DND-41 (cell line): Measurements from ENCODE around the gene ZXDB.
"Not testable (repeated sequence)": the region's sequence is repeated elsewhere in the genome, so short reads cannot be mapped to it uniquely, and the experiment has no call there.

Experiments
- ATAC-seq: fragments of 200-7000 bp; cut with Tn5 transposase; 3 replicates; pipeline ENCODE4 v1.9.1; 2021; ENCODE audit warnings: low read depth; ENCODE audit not compliant: insufficient read depth
- DNase-seq: peaks from one replicate; pipeline ENCODE4 v3.0.0-alpha.2; 2020
- H2AFZ ChIP-seq: 2 replicates; pipeline ENCODE4 v1.6.0; 2012; ENCODE audit warnings: low read depth, low read length
- H3K27ac ChIP-seq: 2 replicates; pipeline ENCODE4 v1.5.1; 2012; ENCODE audit warnings: low read length, inconsistent platforms
- H3K27me3 ChIP-seq: fragments of 200-600 bp; sonication (generic); 2 replicates; pipeline ENCODE4 v1.6.0; 2012; ENCODE audit warnings: low read length, mild to moderate bottlenecking, inconsistent platforms; ENCODE audit not compliant: insufficient read depth, poor library complexity
- H3K36me3 ChIP-seq: 2 replicates; pipeline ENCODE4 v1.5.1; 2012; ENCODE audit warnings: low read length, inconsistent platforms; ENCODE audit not compliant: insufficient read depth
- H3K4me1 ChIP-seq: 2 replicates; pipeline ENCODE4 v1.5.1; 2012; ENCODE audit warnings: mild to moderate bottlenecking, low read length; ENCODE audit not compliant: insufficient read depth
- H3K4me2 ChIP-seq: 2 replicates; pipeline ENCODE4 v1.6.0; 2012; ENCODE audit warnings: mild to moderate bottlenecking, moderate library complexity, low read length, inconsistent platforms; ENCODE audit not compliant: insufficient read depth
- H3K4me3 ChIP-seq, 2 experiments: fragments of 200-600 bp in 1 of 2; shearing (Covaris generic) in 1 of 2; 2 replicates each; pipeline ENCODE4 v1.5.1; 2012 to 2016; ENCODE audit warnings: inconsistent platforms in 2 of 2, low read length in 2 of 2, mild to moderate bottlenecking in 2 of 2, low read depth in 1 of 2, moderate library complexity in 1 of 2
- H3K79me2 ChIP-seq: 2 replicates; pipeline ENCODE4 v1.6.0; 2012; ENCODE audit warnings: low read length, inconsistent platforms; ENCODE audit not compliant: insufficient read depth
- H3K9ac ChIP-seq: 2 replicates; pipeline ENCODE4 v1.6.0; 2012; ENCODE audit warnings: low read depth, mild to moderate bottlenecking, inconsistent platforms, low read length, moderate library complexity
- H3K9me3 ChIP-seq: 2 replicates; pipeline ENCODE4 v1.5.1; 2012; ENCODE audit warnings: low read length, moderate library complexity, mild to moderate bottlenecking, inconsistent platforms; ENCODE audit not compliant: insufficient read depth, severe bottlenecking
- H4K20me1 ChIP-seq: 2 replicates; pipeline ENCODE4 v1.6.0; 2012; ENCODE audit warnings: low read length; ENCODE audit not compliant: insufficient read depth
- EZH2 ChIP-seq: IDR thresholded peaks from 3 replicates; pipeline ENCODE4 v1.6.1; 2012; ENCODE audit warnings: borderline replicate concordance, low read depth, mild to moderate bottlenecking, moderate library complexity, low read length, inconsistent platforms; ENCODE audit not compliant: severe bottlenecking
- TF ChIP-seq, protein P1 (sequence below): IDR thresholded peaks from 2 replicates; pipeline ENCODE4 v1.5.1; 2012; ENCODE audit warnings: borderline replicate concordance, low read length, moderate library complexity, mild to moderate bottlenecking; ENCODE audit not compliant: poor library complexity, severe bottlenecking; ENCODE audit errors: extremely low read depth

The ZXDB gene

DNA sequence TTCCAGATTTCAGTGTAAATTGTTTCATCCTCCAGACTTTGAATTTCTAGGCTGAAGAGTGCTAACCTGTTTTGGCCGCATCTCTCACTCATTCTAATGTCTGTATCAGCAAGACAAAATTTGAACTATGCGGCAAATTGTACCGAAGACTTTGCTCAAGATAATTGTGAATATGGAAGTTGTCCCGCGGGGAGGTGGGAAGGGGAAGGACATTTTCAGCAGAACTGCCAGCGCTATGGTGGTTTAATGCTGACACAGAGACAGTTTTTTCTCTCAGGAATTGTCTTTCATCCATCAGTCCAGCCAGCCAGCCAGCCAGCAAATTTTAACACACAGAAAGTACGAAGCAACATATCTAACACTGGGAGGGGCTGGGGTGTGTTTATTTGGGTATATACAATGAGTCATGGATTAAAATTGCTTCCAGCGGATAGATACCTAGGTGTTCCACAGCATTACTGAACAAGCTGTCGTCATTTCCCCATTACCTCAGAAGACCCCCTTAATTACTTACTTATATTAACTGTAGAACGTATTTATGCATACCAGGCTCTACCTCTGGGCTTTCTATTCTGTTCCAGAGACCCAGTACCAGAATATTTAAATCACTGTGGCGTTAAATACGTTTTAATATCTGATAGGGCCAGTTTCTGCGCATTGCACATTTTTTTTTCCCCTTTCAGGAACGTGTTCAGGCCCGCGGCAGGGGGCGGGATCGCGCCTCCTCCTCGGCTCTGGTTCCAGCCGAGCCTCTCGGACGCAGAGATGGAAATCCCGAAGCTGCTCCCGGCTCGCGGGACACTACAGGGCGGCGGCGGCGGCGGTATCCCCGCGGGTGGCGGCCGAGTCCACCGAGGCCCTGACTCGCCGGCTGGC is at the start of gene ZXDB:
TSS of gene ZXDB (plus strand) at position 728 of the 876 bp plus-strand sequence. CDS start at position 766, 38 bp downstream.
- H3K36me3 ChIP-seq, result peaks cover 11% of the 10 kb centered on the region; the same call in 1 of the 2 replicates
- peaks cover 52% of the 10 kb centered on the region for H3K4me1 ChIP-seq
- peak; percentile 63 for ATAC-seq
- DNase-seq, result peak; percentile 8
- H3K9ac ChIP-seq, result peak within 1 kb of the TSS; percentile 74
- peak within 1 kb of the TSS; percentile 77 for H2AFZ ChIP-seq
- peak within 1 kb of the TSS; percentile 33 to 64; a peak in 3 of 4 replicates for H3K4me3 ChIP-seq
- H3K79me2 ChIP-seq, result peaks cover 40% of the 10 kb centered on the region
- peak within 1 kb of the TSS; percentile 72 for H3K4me2 ChIP-seq
- not testable (repeated sequence) for H3K9me3 ChIP-seq, H3K27me3 ChIP-seq
- H3K27ac ChIP-seq, result peak within 1 kb of the TSS; percentile 78
- H4K20me1 ChIP-seq, result peaks cover 16% of the 10 kb centered on the region; the same call in 1 of the 2 replicates

GRCh38 chrX:57565198-57565597 is 26.6 kb upstream of the ZXDB start:
- no peak overlapping the region for H3K27ac ChIP-seq
- H3K4me2 ChIP-seq, result no peak overlapping the region
- ATAC-seq, result no peak
- no peak overlapping the region for H3K9ac ChIP-seq
- no peaks in the 10 kb centered on the region for H3K27me3 ChIP-seq
- H3K9me3 ChIP-seq, result no peaks in the 10 kb centered on the region
- H3K4me1 ChIP-seq, result no peaks in the 10 kb centered on the region
- DNase-seq, result no peak
- no peaks in the 10 kb centered on the region for H3K36me3 ChIP-seq
- no peak for TF ChIP-seq EZH2
- TF ChIP-seq, protein P1, sequence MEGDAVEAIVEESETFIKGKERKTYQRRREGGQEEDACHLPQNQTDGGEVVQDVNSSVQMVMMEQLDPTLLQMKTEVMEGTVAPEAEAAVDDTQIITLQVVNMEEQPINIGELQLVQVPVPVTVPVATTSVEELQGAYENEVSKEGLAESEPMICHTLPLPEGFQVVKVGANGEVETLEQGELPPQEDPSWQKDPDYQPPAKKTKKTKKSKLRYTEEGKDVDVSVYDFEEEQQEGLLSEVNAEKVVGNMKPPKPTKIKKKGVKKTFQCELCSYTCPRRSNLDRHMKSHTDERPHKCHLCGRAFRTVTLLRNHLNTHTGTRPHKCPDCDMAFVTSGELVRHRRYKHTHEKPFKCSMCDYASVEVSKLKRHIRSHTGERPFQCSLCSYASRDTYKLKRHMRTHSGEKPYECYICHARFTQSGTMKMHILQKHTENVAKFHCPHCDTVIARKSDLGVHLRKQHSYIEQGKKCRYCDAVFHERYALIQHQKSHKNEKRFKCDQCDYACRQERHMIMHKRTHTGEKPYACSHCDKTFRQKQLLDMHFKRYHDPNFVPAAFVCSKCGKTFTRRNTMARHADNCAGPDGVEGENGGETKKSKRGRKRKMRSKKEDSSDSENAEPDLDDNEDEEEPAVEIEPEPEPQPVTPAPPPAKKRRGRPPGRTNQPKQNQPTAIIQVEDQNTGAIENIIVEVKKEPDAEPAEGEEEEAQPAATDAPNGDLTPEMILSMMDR, result no peak
- no peak overlapping the region for H3K4me3 ChIP-seq
- no peaks in the 10 kb centered on the region for H3K79me2 ChIP-seq
- no peak overlapping the region for H2AFZ ChIP-seq
- no peaks in the 10 kb centered on the region for H4K20me1 ChIP-seq

- H3K4me2 ChIP-seq, result no peak overlapping the region
- peak; percentile 62; the same call in 2 of the 3 replicates for ATAC-seq
- TF ChIP-seq, protein P1, result peak; percentile 68
- no peak for TF ChIP-seq EZH2
- H3K36me3 ChIP-seq, result no peaks in the 10 kb centered on the region
- no peaks in the 10 kb centered on the region for H3K9me3 ChIP-seq
- H3K27ac ChIP-seq, result no peak overlapping the region
- no peak overlapping the region for H3K4me3 ChIP-seq
- H3K4me1 ChIP-seq, result no peaks in the 10 kb centered on the region
- no peaks in the 10 kb centered on the region for H4K20me1 ChIP-seq
- H2AFZ ChIP-seq, result no peak overlapping the region
- H3K9ac ChIP-seq, result no peak overlapping the region
- peak; percentile 41 for DNase-seq
- H3K27me3 ChIP-seq, result no peaks in the 10 kb centered on the region
- H3K79me2 ChIP-seq, result no peaks in the 10 kb centered on the region
Observed at GRCh38 chrX:57573754-57574153, 18.1 kb upstream of the ZXDB start.

DNA sequence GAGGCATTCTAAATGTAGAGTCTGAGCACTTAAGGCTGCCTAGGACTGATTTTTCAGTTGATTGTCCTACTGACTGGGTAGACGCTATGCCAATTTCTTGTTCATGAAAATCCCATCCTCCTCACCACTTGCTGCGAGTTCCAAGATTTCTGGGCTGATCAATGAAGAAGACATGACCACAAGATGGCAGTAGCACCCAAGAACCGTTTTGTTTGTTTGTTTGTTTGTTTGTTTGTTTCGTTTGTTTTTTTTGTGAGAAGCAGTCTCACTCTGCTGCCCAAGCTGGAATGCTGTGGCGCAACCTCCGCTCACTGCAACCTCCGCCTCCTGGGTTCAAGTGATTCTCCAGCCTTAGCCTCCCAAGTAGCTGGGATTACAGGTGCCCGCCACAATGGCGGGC is 8.9 kb upstream of the ZXDB start:
- not testable (repeated sequence) for DNase-seq, H3K27ac ChIP-seq, H2AFZ ChIP-seq, H3K4me2 ChIP-seq, H3K79me2 ChIP-seq, H3K9ac ChIP-seq, H3K36me3 ChIP-seq, H4K20me1 ChIP-seq, H3K9me3 ChIP-seq, H3K4me3 ChIP-seq, H3K27me3 ChIP-seq, H3K4me1 ChIP-seq, ATAC-seq
- TF ChIP-seq, protein P1, result peak; percentile 53
